ENCODE measurements around the gene OXSR1.

OXSR1 gene

GRCh38 chr3:38163117-38163840 is 2.1 kb upstream of the OXSR1 start:
- H3K4me3 ChIP-seq (ENCODE audit: low read depth, low read length): no peak overlapping the region
- TF ChIP-seq, protein P1, sequence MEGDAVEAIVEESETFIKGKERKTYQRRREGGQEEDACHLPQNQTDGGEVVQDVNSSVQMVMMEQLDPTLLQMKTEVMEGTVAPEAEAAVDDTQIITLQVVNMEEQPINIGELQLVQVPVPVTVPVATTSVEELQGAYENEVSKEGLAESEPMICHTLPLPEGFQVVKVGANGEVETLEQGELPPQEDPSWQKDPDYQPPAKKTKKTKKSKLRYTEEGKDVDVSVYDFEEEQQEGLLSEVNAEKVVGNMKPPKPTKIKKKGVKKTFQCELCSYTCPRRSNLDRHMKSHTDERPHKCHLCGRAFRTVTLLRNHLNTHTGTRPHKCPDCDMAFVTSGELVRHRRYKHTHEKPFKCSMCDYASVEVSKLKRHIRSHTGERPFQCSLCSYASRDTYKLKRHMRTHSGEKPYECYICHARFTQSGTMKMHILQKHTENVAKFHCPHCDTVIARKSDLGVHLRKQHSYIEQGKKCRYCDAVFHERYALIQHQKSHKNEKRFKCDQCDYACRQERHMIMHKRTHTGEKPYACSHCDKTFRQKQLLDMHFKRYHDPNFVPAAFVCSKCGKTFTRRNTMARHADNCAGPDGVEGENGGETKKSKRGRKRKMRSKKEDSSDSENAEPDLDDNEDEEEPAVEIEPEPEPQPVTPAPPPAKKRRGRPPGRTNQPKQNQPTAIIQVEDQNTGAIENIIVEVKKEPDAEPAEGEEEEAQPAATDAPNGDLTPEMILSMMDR (IDR thresholded peaks at IDR 0.05; ENCODE audit: insufficient read depth, low read depth, low read length, missing control alignments): peak; percentile 6
- peak; percentile 35 for DNase-seq (ENCODE audit: low read depth)

- DNase-seq (ENCODE audit: low read depth): no peak
- TF ChIP-seq, protein P1 (IDR thresholded peaks at IDR 0.05; ENCODE audit: insufficient read depth, low read depth, low read length, missing control alignments): no peak
- peak overlapping the region; percentile 66 for H3K4me3 ChIP-seq (ENCODE audit: low read depth, low read length)
These were observed 1.3 kb upstream of the OXSR1 start for GRCh38 chr3:38163841-38164642.

- no peak for DNase-seq (ENCODE audit: low read depth)
- H3K4me3 ChIP-seq (ENCODE audit: low read depth, low read length): peak overlapping the region; percentile 66
- TF ChIP-seq, protein P1 (IDR thresholded peaks at IDR 0.05; ENCODE audit: insufficient read depth, low read depth, low read length, missing control alignments): no peak
These were observed 740 bp upstream of the OXSR1 start for GRCh38 chr3:38164643-38164951.

DNA sequence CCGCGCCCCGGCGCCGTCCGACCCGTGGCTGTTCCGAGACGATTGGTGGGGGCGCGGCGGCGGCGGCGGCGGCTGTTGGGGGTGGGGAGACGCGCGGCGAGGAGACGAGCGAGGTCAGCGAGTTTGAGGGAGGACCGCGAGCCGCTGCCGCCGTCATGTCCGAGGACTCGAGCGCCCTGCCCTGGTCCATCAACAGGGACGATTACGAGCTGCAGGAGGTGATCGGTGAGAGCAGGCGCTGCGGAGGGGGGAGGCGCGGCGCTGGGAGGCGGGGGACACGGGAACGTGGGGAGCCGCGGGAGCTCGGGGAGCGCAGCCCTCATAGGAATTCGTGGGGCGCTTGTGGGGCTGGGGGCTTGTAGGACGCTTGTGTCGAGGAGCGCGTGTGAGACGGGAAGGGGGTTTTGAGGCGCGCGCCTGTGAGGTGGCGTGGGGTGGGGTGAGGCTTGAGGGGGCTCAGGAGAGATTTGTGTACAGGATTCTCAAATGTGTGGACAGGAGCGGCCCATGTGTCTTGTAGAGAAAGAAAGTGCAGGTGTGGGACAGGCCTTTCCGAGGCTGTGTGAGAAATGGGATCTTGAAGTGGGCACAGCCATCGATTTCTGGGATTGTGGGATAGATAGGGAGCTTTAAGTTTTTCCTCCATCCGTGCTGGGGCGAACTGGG is 518 bp downstream of the OXSR1 start:
- H3K4me3 ChIP-seq (ENCODE audit: low read depth, low read length): peak overlapping the region; percentile 66
- TF ChIP-seq, protein P1 (IDR thresholded peaks at IDR 0.05; ENCODE audit: insufficient read depth, low read depth, low read length, missing control alignments): no peak
- DNase-seq (ENCODE audit: low read depth): no peak

GRCh38 chr3:38167591-38167990 is 2.3 kb downstream of the OXSR1 start:
- no peak for DNase-seq (ENCODE audit: low read depth)
- no peak overlapping the region for H3K4me3 ChIP-seq (ENCODE audit: low read depth, low read length)
- TF ChIP-seq, protein P1 (IDR thresholded peaks at IDR 0.05; ENCODE audit: insufficient read depth, low read depth, low read length, missing control alignments): no peak

DNA sequence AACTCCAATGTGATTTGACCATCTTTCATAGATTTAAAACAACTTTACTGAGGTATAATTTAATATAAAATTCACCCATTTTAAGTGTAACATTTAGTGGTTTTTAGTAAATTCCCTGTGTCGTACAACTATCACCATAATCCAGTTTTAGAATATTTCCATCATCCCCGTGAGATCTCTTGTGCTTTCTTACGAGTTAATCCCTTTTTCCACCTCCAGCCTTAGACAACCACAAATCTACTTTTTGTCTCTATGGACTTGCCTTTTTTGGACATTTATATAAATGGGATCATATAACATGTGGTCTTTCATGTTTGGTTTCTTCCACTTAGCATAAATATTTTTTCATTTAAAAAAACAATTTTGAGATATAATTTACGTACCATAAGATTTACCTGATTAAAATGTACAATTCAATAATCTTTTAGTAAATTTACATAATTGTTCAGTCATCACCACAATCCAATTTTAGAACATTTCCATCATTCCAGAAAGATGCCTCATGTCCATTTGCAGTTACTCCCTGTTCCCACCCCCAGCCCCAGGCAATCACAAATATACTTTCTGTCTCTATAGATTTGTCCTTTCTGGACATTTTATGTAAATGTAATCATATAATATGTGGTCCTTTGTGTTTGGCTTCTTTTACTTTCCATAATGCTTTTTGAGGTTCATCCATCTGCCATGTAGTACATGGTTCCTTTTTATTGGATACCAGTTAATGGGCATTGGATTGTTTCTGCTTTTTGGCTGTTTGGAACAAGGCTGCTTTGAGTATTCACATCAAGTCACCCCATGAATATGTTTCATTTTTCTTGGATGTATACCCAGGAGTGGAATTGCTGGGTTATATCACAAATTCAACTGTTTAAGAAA is 3.1 kb downstream of the OXSR1 start:
- no peak for DNase-seq (ENCODE audit: low read depth)

More for the DNA sequence above, 3.1 kb downstream of the OXSR1 start:
- no peak overlapping the region for H3K4me3 ChIP-seq (ENCODE audit: low read depth, low read length)
- TF ChIP-seq, protein P1 (IDR thresholded peaks at IDR 0.05; ENCODE audit: insufficient read depth, low read depth, low read length, missing control alignments): no peak

Measured in GM12865 (cell line).